ENCODE results near the gene GARIN5A.

GARIN5A gene

DNA sequence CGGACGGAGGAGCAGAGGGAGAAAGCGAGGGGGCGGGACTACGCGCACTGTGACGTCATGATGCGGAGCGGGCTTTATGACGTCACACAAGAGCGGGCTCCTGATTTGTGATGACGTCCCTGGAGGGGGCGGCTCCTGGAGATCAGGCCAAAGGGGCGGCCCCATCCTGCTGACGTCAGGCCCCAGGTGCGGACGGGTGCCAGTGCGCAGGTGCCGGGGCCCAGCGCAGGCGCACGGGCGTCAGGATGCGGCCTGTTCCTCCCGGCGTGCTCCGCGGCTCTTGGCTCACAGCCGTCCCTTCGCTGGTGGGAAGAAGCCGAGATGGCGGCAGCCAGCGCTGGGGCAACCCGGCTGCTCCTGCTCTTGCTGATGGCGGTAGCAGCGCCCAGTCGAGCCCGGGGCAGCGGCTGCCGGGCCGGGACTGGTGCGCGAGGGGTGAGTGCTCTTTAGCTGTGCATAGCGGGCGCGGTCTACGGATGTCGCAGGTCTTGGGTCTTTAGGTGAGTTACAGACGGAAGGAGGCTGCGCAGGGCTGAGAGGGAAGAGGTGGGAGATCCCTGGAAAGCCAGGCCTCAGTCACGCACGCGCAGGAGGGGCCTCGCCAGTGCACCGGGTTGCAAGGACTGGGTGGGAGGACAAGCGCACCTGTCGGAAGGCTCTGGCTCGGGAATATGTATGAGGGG, at the start of gene GARIN5A, which contains the start of gene EMC10:
Gene GARIN5A, minus strand, starts transcription at position 625 of the 683 bp plus-strand sequence. Its CDS starts 460 bp downstream, at position 165.
Gene EMC10, plus strand, starts transcription at position 284 of the 683 bp plus-strand sequence. Its CDS starts 38 bp downstream, at position 322.
- DNase-seq (ENCODE audit: low read depth), result peak; percentile 49

DNA sequence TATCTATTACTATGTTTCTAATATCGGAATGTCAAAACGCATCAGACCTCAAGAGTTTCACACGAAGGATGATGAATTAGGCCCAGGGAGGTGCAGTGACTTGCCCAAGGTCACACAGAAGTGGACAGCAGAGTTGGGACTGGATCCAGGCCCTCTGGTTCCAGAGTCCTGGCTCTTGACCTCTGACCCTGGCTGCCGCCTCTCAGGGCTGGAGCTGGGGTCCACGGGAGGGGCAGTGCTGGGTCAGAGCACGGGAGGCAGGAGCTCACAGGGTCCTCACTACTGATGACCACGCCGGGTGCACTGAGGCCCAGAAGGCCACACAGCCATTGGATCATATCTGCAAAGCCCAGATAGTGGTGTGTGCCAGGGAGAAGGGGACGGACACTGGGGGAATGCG, 46.2 kb upstream of the GARIN5A start:
- no peak for DNase-seq (ENCODE audit: low read depth)

DNA sequence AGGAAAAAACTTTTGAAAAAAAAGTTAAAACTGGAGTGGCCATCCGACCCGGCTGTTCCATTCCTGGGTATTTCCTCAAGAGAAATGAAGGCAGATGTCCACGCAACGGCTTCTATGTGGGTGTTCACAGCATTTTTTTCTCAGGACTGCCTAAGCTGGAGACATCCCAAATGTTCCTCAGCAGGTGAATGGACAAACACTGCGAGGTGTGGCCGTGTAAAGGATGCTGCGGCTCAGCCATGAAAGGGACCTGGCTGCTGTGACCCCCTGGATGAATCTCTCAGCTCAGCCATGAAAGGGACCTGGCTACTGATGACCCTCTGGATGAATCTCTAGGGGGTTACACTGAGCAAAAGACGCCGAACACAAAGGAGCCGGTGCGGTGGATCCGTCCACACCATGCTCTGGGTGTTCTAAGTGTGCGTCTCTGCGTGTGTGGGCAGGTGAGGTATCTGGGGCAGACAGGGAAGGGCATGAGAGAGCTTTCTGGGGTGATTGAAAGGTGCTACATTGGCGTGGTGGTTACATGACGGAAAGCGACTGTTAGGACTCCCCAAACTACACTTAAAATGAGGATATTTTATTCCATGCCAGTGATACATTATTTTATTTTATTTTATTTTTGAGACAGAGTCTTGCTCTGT, 44.3 kb upstream of the GARIN5A start:
- no peak for DNase-seq (ENCODE audit: low read depth)

DNA sequence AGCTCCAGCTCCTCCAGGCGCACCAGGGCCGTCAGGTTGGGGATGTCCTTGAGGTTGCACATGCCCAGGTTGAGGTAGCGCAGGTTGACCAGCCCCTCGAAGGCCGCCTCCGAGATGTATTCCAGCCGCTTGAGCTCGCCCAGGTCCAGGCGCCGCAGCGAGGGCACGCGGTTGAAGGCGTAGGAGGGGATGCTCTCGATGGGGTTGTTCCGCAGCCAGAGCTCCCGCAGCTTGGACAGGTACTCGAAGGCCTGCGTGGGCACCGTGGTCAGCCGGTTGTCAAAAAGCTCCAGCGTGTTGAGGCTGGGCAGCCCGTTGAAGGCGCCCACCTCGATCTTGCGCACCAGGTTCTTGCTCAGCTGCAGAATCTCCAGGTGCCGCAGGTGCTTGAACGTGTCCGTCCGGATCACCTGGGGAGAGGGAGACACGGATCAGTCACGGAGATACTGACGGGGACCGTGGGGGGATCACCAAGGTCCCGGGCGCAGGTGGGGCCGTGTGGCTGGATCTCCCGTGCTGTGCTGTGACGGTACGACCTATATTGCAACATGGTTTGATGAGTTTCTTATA, 42.4 kb upstream of the GARIN5A start:
- DNase-seq (ENCODE audit: low read depth), result no peak

DNA sequence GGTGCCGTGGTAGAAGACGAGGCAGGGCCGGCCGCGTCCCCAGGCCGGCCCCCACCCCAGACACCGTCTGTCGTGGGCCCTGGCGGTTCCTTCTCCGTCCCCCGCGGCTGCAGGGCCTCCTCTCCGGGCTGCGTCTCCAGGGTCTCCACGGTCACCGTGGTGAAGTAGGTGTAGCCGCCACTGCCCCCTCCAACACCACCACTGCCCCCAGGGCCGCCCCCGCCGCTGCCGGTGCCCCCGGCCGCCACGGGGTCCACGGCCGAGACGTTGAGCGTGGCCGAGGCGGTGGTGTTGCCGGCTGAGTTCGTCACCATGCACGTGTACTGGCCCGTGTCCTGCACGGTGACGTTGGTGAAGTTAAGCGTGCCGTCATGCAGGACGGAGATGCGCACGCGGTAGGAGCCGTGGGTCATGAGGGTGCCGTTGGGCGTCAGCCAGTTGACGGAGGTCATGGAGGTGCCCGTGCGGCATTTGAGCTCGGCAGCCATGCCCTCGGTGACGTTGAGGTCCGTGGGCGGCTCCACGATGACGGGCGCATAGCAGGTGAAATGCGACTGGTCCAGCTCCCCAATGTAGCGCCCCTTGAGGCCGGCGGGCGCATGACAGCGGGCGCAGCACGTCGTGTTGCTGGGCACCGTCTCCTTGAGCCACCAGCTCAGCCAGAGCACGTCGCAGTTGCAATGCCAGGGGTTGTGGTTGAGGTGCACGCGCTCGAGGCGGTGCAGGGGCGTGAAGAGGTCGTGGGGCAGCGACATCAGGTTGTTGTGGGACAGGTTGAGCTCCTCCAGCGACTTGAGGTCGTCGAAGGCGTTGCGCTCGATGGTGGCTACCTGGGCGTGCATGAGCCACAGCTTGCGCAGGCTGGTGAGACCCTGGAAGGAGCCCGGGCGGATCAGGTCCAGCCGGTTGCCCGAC, 41.7 kb upstream of the GARIN5A start:
- no peak for DNase-seq (ENCODE audit: low read depth)

DNA sequence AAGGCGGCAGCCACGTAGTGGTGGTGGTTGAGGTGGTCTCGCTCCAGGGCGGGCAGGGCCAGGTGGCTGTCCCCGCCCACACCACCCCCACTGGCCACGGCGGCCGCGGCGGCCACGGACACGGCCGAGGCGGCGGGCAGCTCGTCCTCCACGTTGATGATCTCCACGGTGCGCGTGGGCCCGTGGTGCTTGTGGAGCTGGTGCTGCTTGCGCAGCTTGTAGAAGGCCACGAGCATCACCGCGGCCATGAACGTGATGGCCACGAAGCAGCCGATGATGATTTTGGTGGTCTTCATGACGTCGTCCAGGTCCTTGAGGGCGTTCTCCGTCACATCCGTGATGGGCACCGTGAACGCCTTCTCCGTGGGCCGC, 41.0 kb upstream of the GARIN5A start:
- no peak for DNase-seq (ENCODE audit: low read depth)

DNA sequence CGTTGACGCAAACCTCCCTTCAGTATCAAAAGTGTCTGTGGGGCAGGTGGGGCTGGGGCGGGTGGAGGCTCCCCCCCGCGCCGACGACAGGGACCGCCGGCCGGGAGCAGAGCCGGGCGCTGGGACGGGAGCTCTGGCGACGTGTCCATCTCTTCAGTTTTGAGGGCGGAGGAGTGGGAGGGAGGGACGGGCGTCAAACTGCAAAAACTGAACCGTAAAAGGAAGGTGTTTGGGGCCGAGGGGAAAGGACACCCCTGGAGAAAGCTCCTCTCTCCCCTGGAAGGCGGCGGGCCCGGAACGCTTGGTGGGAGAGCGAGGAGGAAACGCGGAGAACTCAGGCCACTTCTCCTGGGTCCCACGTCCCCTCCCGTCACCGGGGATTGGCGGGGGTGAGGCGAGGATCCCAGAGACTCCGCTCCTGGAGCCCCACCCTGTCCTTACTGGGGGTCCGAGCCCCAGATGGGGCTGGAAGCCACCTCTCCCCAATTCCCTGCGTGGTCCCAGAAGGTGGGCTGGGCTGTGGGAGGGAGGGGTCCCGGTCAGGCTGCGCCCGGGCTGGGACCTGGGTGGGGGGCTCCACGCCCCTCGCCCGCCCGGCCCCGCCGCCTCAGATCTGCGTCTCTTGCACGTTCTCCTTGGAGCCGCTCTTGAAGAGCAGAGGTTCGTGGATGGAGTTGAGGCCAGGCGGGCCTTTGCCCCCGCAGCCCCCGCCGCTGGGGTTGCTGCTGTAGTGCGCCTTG, 40.5 kb upstream of the GARIN5A start:
- DNase-seq (ENCODE audit: low read depth), result no peak

DNA sequence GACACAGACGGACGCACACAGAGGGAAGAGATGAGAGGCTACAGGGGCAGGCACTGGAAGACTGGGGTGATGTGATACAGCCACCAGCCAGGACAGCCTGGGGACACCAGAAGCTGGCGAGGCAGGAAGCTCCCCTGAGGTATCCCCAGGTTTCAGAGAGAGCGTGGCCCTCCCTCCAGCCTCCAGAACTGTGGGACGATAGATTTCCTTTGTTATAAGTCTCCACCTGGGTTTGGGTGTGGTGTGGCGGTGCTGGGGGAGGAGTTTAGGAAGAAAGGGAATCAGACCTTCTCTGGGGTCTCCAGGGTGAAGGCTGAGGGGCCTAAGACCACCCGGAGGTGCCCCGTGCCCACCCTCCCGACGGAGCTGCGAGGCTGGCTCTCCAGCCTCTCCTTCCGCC, 39.8 kb upstream of the GARIN5A start:
- no peak for DNase-seq (ENCODE audit: low read depth)

DNA sequence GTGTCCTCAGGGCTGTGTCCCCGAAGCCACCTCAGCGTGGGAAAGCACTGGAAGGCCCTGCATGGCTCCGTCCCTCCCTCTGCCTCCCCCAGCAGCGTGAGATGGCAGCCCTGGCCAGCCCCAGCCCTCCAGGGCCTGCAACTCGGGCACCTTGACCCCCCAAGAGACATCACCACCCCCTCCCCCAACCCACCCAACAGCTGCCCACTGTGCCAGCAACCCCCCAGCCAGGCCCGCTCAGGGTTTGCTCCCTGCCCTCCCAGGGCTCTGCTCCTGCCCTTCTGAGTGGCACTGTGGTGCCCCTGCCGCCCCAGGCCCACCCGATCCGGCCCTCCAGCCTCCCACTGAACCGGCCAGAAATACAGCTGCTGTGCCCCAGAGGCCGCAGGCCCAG, 38.5 kb upstream of the GARIN5A start:
- no peak for DNase-seq (ENCODE audit: low read depth)

DNA sequence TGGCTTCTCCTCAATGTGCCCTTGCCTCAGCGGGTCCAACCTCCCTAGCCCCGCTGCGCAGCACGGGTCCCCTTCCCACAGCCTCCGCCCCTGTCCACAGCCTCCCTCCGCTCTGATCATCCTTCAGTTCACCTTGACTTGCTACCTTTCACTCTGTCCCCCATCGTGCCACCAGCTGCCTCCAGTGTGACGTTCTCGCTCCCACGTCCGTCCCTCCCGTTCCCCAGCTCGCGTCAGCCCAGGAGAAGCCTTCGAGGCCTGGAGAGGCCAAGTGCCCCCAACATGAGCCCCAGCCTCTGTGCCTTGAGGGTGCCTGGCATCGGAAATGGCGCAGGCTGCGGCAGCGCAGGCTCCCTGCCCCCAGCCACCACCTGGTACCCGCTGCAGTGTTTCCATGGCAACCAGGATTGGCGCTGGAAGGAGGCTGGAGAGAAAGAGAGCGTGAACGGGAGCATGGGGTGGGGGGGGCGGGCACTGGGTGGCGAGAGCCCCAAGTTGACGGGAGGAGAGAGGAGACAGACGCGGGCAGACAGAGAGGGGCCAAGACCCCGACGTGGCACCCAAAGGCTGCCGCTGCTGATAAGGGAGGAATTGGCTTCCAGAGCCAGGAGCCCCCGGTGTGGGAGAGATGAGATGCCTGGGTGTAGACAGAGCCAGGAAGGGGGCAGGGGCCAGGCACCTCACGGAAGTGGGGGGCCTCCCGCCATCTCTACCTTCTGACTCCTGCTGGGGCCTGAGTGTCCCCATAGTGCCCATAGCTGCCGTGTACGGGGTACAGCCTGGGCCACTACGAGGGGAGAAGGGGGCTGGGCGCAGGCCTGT, 37.9 kb upstream of the GARIN5A start:
- DNase-seq (ENCODE audit: low read depth), result no peak

DNA sequence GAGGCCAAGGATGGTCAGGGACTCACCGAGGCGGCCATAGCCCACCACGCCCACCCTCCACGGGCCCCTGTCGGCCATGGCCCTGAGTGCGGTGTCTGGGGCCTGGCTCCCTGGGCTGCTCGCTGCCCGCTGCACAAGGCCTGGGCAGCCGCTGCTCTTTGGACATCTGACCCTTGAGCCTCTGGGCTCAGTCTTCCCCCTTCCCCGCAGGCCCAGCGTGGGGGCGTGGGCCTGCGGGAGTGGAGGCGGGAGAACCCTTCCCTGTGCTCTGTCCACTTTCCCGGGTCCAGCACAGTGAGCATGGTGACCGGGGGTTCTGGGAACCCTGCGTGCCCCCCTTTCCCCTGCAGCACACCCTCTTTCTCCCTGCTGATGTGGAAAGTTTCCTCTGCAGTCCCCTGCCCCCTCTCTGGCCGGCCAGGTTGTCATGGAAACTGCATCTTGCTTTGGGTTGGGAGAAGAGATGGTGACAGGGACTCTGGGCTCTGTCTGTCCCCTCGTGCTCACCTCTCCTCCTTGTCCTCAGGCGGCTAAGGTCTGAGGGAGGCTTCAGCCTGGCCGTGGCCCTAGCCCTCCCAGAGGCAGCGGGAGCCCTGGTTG, 37.2 kb upstream of the GARIN5A start, which contains the start of gene ASPDH:
Gene ASPDH, minus strand, starts transcription at position 168 of the 600 bp plus-strand sequence. Its CDS starts 90 bp downstream, at position 78.
- DNase-seq (ENCODE audit: low read depth), result no peak

DNA sequence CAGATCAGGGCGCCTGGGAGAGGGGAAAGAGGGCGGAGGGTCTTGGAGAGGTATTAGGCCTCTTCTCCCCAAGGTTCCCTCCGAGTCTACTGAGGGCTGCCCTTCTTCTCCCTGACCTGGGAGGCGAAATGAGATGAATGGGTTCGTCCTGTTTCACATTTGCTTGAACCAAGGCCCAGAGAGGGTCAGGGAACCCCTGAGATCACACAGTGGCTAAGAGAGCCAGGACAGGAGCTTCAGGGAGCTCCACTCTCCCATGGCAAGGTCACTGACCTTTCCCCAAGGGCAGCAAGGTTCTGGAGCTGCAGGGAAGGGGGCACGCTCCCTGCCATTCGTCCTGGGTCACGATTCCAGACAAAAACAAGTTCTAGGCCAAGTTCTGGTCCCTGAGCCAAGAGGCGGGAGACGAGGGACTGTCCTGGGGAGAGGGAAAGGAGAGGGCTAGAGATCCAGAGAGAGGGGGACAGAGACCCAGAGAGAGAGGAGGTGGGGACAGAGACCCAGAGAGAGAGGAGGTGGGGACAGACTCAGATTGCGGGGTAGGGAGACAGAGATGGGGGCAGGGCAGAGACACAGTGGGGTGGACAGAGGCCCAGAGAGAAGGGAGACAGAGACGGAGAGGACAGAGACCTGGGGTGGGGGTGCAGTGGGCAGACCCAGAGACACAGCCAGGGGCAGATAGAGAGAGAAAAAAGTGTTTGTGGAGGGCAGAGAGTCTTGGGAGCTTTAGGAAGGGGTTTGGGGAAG, 36.5 kb upstream of the GARIN5A start:
- no peak for DNase-seq (ENCODE audit: low read depth)

DNA sequence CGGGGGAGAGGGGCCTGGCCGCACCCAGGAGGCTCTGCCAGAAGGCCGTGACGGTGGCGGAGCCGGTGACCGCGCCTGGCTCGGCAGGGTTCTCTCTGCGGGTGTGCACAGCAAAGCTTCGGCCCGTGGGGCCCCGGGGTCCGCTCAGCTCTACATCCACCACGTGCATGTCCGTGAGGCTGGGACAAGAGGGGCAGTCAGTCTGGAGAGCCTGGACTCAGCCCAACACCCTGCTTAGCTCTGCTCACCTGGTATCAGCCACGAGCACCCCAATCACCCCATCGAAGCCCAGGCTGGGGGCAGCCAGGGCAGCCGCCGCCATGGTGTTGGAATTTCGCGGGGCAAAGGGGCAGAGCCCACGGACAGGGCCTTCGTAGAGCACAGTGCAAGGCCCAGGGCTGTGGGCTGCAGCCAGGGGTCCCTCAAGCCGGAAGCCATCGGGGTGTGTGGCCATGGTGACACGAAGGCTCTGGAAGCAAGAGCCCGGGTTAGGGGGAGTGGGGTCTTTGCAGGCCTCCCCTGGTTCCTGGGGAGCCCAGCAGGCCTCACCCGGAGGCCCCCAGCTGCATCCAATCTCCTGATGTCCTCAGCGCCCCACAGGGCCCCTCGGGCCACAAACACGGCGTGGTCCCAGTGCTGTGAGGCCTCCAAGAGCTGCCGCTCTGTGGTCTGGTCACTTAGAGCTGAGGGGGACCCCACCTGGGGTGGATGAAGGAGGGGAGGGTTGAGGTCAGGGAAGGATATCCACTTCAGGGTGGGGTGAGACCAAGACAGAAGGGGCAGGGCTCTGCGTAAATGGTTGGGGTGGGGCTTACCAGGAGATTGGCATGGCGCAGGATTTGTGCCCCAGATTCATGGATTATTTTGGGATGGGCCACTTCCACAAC, 35.7 kb upstream of the GARIN5A start:
- DNase-seq (ENCODE audit: low read depth), result no peak

DNA sequence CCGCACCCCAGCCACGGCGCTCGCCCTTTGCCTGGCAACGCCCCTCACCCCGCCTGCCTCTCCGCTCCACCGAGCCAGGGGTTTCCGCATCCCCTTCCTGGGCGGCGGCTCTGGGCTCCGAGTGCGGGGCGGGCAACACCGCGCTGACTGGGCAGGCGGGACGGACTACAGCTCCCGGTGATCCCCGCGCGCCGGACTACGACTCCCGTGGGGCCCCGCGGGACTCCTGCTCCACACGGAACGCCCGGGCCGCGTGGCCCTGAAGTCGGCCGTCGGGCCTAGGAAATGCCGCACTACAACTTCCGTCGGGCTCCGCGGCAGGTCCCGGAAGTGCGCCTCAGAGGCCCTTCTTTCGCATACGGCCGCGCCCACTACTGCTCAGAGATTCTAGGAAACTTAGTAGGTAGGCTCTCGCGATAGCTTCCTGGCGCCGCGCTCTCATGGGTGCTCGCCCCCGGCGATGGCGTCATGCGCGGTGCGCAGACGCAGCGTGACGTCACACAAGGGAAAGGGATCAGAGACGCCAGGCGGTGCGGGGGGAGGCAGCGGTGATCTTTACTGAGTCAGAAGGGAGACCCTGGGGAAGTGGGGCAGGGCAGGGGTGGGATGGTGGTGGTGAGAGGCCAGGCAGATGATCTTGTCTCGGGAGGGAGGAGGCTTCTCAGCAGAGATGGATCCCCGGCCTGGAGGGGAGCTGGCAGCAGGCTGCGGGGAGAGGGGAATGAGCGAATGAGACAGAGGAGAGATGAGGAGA, 34.6 kb upstream of the GARIN5A start, which contains the start of gene JOSD2:
Gene JOSD2, minus strand, starts transcription at position 123 of the 754 bp plus-strand sequence. CDS start 760 bp downstream, outside the sequence.
- peak; percentile 94 for DNase-seq (ENCODE audit: low read depth)

DNA sequence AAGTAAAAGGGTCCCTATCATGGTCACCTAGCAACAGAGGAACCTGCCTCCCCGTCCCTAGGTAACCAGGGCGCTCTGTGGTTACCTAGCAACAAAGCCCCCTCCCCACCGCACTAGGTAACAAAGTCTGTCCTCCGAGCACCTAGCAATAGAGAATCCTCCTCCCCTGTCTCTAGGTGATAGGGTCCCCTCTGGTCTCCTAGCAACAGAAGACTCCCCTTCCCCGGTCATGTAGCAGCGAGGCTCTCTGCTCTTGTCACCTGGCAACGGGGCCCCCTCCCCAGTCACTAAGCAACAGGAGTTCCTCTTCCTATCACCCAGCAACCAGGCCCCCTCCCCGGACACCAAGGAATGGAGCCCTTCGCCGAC, 34.0 kb upstream of the GARIN5A start:
- DNase-seq (ENCODE audit: low read depth), result no peak

DNA sequence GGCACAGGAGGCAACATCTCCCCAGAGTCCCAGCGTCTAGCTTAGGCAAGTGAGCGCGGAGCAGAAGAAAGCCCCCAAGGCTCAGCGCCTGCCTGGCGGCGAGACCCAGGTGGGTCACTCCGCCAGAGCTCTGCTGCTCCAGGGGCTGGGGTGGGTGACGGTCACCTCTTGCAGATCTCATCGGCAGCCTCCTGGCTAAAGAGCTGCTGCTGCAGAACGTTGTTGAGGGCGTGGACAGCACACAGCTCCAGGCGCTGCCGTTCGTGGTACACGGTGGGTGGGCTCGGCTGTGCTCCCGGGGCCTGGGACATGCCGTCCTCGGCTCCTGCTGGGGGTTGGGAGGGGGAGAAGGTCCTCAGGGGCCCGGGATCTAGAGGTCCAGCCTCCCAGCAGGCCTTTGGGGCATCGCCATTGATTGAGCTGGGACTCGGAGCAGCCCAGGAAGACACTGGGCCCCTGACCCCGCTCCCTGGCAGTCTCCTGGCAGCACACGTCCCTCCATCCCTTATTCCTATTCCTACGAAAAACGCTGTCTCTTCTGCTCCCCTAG, 33.5 kb upstream of the GARIN5A start:
- DNase-seq (ENCODE audit: low read depth), result no peak

DNA sequence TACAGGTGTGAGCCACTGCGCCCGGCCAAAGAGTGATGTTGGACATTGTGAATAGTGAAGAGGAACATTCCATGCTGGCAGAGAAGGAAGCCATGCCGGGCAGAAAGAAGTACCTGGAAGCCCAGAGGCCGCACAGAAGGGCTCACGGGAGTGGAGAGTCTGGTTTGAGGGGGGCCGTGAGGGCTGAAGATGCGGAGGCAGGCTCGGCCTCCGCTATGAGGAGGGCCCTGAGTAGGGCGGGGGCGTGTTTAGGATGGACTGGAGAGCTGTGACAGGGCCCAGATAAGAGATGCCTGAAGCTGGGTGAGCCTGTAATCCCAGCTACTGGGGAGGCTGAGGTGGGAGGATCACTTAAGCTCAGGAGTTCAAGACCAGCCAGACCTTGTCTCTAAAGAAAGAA, 32.7 kb upstream of the GARIN5A start:
- no peak for DNase-seq (ENCODE audit: low read depth)

Measured in GM04503 (cell line).